ENCODE data around the gene CEP128. TPM values are rescaled to one million over a fixed set of nuclear protein-coding genes. Genes with fewer than 3 reads are reported as not detected.

CEP128 gene
- total RNA-seq, 4 donors from 2014 or later, result 13.9 to 18.1 (median 16.0) TPM

DNA sequence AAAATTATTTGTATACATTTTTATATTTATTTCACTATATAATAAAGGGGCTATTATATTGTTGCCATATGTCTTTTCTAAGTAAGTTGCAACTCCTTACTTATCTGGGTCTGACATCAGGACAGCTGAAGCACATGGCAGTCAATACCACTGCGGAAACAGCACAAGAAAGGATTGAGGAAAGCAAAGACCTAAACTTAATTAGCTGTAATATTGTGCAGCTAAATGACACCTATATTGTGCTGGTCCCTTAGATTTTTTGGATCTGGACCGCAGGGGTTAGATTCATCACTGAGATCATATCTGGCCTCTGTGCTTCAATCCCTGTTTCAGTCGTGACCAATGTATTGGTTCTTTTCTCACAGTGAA, 370.6 kb downstream of the CEP128 start:
- 95% methylated on average over 3 of the region's 3 CpGs for WGBS, 2 donors
- intact Hi-C loops (cut with DNase I), result no loop called here
- H3K4me3 ChIP-seq (replicated peaks in 1 of 3), result no peak overlapping the region
- H3K27ac ChIP-seq, result no peak overlapping the region
- TF ChIP-seq, protein P1, sequence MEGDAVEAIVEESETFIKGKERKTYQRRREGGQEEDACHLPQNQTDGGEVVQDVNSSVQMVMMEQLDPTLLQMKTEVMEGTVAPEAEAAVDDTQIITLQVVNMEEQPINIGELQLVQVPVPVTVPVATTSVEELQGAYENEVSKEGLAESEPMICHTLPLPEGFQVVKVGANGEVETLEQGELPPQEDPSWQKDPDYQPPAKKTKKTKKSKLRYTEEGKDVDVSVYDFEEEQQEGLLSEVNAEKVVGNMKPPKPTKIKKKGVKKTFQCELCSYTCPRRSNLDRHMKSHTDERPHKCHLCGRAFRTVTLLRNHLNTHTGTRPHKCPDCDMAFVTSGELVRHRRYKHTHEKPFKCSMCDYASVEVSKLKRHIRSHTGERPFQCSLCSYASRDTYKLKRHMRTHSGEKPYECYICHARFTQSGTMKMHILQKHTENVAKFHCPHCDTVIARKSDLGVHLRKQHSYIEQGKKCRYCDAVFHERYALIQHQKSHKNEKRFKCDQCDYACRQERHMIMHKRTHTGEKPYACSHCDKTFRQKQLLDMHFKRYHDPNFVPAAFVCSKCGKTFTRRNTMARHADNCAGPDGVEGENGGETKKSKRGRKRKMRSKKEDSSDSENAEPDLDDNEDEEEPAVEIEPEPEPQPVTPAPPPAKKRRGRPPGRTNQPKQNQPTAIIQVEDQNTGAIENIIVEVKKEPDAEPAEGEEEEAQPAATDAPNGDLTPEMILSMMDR (IDR thresholded peaks at IDR 0.05), result no peak
- no peak for TF ChIP-seq POLR2A (IDR thresholded peaks at IDR 0.05)
- H3K4me1 ChIP-seq, result no peaks in the 10 kb centered on the region
- no peaks in the 10 kb centered on the region for H3K27me3 ChIP-seq
- H3K36me3 ChIP-seq, result no peaks in the 10 kb centered on the region
- no peaks in the 10 kb centered on the region for H3K9me3 ChIP-seq
- no peak for DNase-seq

DNA sequence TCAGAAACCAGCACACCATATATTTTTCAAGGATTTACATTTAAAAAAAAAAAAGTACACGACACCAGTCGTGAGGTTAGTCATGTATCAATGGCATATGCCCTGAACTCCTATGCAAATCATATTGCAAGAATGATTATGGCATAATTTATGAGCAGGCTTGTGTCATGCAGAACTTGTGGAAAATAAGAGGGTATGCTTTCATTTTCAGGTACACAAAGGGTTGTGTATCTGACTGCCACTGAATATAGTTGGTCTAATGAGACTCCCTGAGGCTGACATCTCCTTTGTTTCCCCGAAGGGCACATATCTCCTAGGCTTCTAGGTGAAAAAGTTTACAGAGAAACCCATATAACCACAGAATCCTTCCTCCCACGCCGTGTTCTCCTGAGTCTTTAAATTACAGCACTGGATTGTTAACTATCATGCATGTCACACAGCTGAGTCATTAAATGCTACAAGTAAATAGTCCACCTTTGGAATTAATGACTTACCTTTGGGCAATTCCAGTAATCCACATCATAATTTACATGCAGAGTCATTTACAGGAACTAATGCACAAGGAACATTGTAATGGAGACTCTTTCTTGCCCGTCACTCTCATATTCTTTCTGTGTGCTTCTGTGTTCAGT, 373.5 kb downstream of the CEP128 start:
- no peak for DNase-seq
- no peak overlapping the region for H3K4me3 ChIP-seq (replicated peaks in 1 of 3)
- intact Hi-C loops (cut with DNase I), result no loop called here
- no peaks in the 10 kb centered on the region for H3K9me3 ChIP-seq
- H3K4me1 ChIP-seq, result no peaks in the 10 kb centered on the region
- H3K27ac ChIP-seq, result no peak overlapping the region
- no peaks in the 10 kb centered on the region for H3K36me3 ChIP-seq
- TF ChIP-seq, protein P1 (IDR thresholded peaks at IDR 0.05), result no peak
- no peak for TF ChIP-seq POLR2A (IDR thresholded peaks at IDR 0.05)
- H3K27me3 ChIP-seq, result no peaks in the 10 kb centered on the region
- WGBS, 2 donors, result 87 to 94% methylated on average over 6 of the region's 6 CpGs

DNA sequence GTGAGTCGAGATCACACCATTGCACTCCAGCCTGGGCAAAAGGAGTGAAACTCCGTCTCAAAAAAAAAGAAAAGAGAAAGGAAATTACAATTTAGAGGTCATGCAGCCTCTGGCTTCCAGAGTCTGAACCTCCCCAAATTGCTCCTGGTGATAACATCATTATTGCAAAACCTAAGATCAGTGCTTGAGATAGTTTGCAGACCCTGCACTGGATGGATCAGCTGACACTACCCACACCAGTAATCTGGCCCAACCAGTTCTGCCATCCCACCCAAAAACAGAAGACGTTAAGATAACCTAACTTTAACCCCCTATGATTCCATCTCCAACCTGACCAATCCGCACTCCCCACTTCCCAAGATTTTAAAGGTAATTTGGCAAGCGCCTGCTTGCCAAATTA, 376.5 kb downstream of the CEP128 start:
- no peaks in the 10 kb centered on the region for H3K36me3 ChIP-seq
- intact Hi-C loops (cut with DNase I), result no loop called here
- WGBS, 2 donors, result 85 to 92% methylated on average over 5 of the region's 5 CpGs

DNA sequence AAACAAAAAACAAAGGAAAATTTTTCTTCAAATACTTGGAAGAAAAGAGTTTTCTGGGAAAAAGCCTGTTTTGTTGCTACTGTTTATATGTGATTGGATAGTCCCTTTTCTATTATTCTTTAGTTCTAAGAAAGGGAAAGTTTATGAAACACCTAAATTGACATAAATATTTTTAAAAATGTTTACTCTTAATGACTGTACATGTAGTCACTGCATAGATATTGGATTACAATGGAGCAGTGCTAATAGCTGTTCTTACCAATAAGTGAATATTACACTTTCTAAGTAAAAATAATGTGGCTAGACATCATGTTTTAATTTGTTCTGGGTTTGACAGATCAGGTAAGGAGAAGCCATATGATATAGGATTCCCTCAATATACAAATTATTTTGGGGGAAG, 377.5 kb downstream of the CEP128 start:
- no peaks in the 10 kb centered on the region for H3K4me1 ChIP-seq
- H3K27ac ChIP-seq, result no peak overlapping the region
- no peaks in the 10 kb centered on the region for H3K36me3 ChIP-seq
- H3K4me3 ChIP-seq (replicated peaks in 1 of 3), result no peak overlapping the region
- no peaks in the 10 kb centered on the region for H3K9me3 ChIP-seq
- intact Hi-C loops (cut with DNase I), result no loop called here
- TF ChIP-seq POLR2A (IDR thresholded peaks at IDR 0.05), result no peak
- TF ChIP-seq, protein P1 (IDR thresholded peaks at IDR 0.05), result no peak
- DNase-seq, result no peak
- H3K27me3 ChIP-seq, result no peaks in the 10 kb centered on the region

More for the DNA sequence above, 376.5 kb downstream of the CEP128 start:
- Histone ChIP-seq H3K27me3 (no peaks in the 10 kb centered on the region), H3K4me1 (no peaks in the 10 kb centered on the region), H3K9me3 (no peaks in the 10 kb centered on the region), H3K27ac (no peak overlapping the region), H3K4me3 (replicated peaks in 1 of 3) (no peak overlapping the region)
- TF ChIP-seq, protein P1 (IDR thresholded peaks at IDR 0.05), result no peak
- TF ChIP-seq POLR2A (IDR thresholded peaks at IDR 0.05), result no peak
- DNase-seq, result no peak

DNA sequence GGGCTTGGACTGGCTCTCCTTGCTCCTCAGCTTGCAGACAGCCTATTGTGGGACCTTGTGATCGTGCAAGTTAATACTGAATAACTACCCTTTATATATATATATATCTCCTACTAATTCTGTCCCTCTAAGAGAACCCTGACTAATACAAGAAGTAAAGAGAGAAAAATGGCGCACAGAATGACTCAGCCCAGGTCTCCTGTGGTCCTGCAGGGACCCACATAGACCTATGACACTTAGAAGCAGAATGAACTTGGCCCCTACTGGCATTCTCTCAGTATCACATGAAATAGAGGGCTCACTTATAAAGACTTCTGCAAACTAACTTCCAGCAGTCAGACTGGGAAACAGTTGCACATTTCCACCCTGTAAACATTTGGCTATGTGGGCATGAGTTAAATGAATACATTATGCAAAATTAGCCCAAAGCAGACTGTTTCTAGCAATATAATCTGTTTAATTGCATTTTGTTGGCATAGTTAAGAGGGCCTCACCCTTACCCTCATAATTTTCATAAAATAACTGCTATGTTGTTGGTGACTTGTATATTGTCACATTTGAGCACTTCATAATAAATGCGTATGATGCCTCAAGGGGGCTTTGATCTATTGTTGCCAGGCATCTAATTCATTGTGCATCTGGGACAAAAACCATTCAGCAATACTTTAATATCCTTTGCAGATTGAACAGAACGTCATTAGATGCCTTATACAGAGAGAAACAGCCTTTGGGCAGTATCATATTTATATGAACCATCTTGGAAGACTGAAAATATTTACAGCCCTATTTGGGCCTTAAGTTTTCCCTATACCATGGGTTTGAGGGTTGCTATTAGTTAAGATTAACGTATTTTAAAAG, 380.5 kb downstream of the CEP128 start:
- intact Hi-C loops (cut with DNase I), result no loop called here

More for the DNA sequence above, 380.5 kb downstream of the CEP128 start:
- no peak for DNase-seq
- Histone ChIP-seq H3K9me3 (no peaks in the 10 kb centered on the region), H3K4me3 (replicated peaks in 1 of 3) (no peak overlapping the region), H3K4me1 (no peaks in the 10 kb centered on the region), H3K27me3 (no peaks in the 10 kb centered on the region), H3K36me3 (no peaks in the 10 kb centered on the region), H3K27ac (no peak overlapping the region)
- TF ChIP-seq, protein P1 (IDR thresholded peaks at IDR 0.05), result no peak
- no peak for TF ChIP-seq POLR2A (IDR thresholded peaks at IDR 0.05)
- 91 to 98% methylated on average over 5 of the region's 5 CpGs for WGBS, 2 donors

All from thyroid gland (tissue), 4 donors.